ENCODE results near the gene TDRD12.
"Not testable (repeated sequence)": the region's sequence is repeated elsewhere in the genome, so short reads cannot be mapped to it uniquely, and the experiment has no call there.

TDRD12 gene

DNA sequence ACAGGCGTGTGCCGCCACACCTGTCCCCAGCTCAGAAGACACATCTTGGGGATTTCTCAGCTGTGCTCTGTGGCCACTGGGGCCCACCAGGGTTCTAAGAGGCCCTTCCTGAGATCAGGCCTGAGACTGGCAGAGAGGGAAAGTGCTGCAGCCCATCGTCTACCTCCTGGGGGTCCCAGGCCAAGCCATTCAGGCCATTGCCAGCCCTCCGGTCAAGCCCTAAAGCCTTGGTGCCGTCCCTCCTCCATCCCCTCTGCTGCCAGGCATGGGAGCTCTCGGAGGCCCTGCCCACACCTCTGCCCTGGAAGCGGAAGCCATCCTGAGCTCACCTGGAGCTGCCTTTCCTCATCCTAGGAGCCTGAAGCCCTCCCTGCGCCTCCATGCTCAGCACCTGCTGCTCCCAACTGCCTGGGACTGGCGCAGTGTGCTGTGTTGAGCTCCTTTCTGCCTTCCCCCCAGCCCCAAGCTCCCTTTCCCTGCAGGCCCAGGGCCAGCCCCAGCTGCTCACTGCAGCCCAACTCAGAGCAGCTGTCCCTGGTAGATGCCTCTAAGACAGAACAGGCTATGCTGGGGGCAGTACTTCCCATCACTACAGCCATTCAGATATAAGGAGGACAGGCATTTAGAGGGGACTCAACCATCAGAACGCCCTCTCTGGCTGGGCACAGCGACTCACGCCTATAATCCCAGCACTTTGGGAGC lies 147.1 kb downstream of the TDRD12 start:
- Histone ChIP-seq H2AFZ (ENCODE audit: low read depth) (no peak overlapping the region), H3K27me3 (ENCODE audit: insufficient read depth, low read depth) (no peaks in the 10 kb centered on the region), H3K79me2 (ENCODE audit: insufficient read depth, low read depth) (no peaks in the 10 kb centered on the region), H3K4me3 (IDR thresholded peaks at IDR 0.05; ENCODE audit: insufficient read depth, low read depth, low read length) (no peak overlapping the region), H3K4me2 (no peak overlapping the region), H3K4me1 (ENCODE audit: low read depth, poor library complexity, severe bottlenecking) (peaks cover 11% of the 10 kb centered on the region), H3K27ac (no peak overlapping the region), H4K20me1 (ENCODE audit: insufficient read depth) (no peaks in the 10 kb centered on the region), H3K36me3 (ENCODE audit: insufficient read depth) (no peaks in the 10 kb centered on the region), H3K9ac (no peak overlapping the region)
- TF ChIP-seq CTCF (conservative IDR thresholded peaks at IDR 0.05; ENCODE audit: low read depth, low read length): no peak

GRCh38 chr19:32867436-32867835 lies 147.9 kb downstream of the TDRD12 start:
- not testable (repeated sequence) for H3K27ac ChIP-seq; H2AFZ ChIP-seq (ENCODE audit: low read depth); H3K36me3 ChIP-seq (ENCODE audit: insufficient read depth); H3K4me2 ChIP-seq; H3K79me2 ChIP-seq (ENCODE audit: insufficient read depth, low read depth); H3K9ac ChIP-seq; H4K20me1 ChIP-seq (ENCODE audit: insufficient read depth); H3K27me3 ChIP-seq (ENCODE audit: insufficient read depth, low read depth); H3K4me3 ChIP-seq (IDR thresholded peaks at IDR 0.05; ENCODE audit: insufficient read depth, low read depth, low read length)
- peaks cover 11% of the 10 kb centered on the region for H3K4me1 ChIP-seq (ENCODE audit: low read depth, poor library complexity, severe bottlenecking)

DNA sequence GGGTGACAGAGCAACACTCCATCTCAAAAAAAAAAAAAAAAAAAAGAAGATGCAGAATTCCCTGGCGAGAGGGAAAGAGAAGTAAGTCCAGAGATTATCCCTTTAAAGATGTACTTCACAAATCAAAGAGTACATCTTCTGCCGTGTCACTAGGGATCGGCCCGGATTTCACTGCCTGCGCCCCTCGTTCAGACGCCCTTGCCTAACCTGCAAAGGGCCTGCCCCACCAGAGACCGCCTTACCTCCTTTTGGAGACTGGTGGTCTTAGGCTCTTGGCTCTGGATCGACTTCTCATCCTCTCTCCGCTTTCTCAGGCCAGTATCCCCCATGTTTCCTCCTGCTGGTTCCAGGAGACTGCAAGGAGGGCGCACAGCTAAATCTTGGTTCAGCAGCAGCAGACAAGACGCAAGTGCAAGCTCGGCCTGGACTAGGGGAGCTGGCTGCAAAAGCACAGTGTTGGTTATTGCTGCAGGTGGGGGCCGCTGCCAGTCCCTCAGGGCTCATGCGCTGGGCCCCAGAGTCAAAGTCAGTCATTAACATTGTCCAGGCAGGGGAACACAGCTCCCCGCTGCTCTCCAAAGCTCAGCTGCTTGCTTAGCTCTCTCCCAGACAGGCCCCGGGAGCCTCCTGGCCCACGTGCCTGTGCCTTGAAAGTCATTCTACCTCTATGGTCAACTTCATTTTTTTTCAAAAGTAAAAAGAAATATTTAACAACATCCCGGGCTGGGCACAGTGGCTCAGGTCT lies 148.8 kb downstream of the TDRD12 start:
- Histone ChIP-seq H3K27ac (no peak overlapping the region), H3K4me1 (ENCODE audit: low read depth, poor library complexity, severe bottlenecking) (peaks cover 11% of the 10 kb centered on the region), H3K9ac (no peak overlapping the region), H3K79me2 (ENCODE audit: insufficient read depth, low read depth) (no peaks in the 10 kb centered on the region), H3K27me3 (ENCODE audit: insufficient read depth, low read depth) (no peaks in the 10 kb centered on the region), H4K20me1 (ENCODE audit: insufficient read depth) (no peaks in the 10 kb centered on the region), H2AFZ (ENCODE audit: low read depth) (no peak overlapping the region), H3K4me2 (no peak overlapping the region), H3K4me3 (IDR thresholded peaks at IDR 0.05; ENCODE audit: insufficient read depth, low read depth, low read length) (no peak overlapping the region), H3K36me3 (ENCODE audit: insufficient read depth) (no peaks in the 10 kb centered on the region)
- no peak for TF ChIP-seq CTCF (conservative IDR thresholded peaks at IDR 0.05; ENCODE audit: low read depth, low read length)

GRCh38 chr19:32869369-32869965 lies 149.9 kb downstream of the TDRD12 start, which contains the start of gene SLC7A9:
Gene SLC7A9 (minus strand): TSS chr19:32869767. CDS start chr19:32868534, 1,233 bp downstream.
- no peak for TF ChIP-seq CTCF (conservative IDR thresholded peaks at IDR 0.05; ENCODE audit: low read depth, low read length)
- H4K20me1 ChIP-seq (ENCODE audit: insufficient read depth): no peaks in the 10 kb centered on the region
- no peak within 1 kb of the TSS for H3K9ac ChIP-seq
- H3K4me3 ChIP-seq (IDR thresholded peaks at IDR 0.05; ENCODE audit: insufficient read depth, low read depth, low read length): no peak within 1 kb of the TSS
- H3K27ac ChIP-seq: no peak within 1 kb of the TSS
- H3K36me3 ChIP-seq (ENCODE audit: insufficient read depth): no peaks in the 10 kb centered on the region
- peaks cover 11% of the 10 kb centered on the region for H3K4me1 ChIP-seq (ENCODE audit: low read depth, poor library complexity, severe bottlenecking)
- no peak within 1 kb of the TSS for H3K4me2 ChIP-seq
- no peaks in the 10 kb centered on the region for H3K79me2 ChIP-seq (ENCODE audit: insufficient read depth, low read depth)
- H2AFZ ChIP-seq (ENCODE audit: low read depth): no peak within 1 kb of the TSS
- no peaks in the 10 kb centered on the region for H3K27me3 ChIP-seq (ENCODE audit: insufficient read depth, low read depth)
